Suppressor macrophage treated with lipopolysaccharide for 4 hours (primary cell): ENCODE results near the gene SGK1.
"Not testable (repeated sequence)": the region's sequence is repeated elsewhere in the genome, so short reads cannot be mapped to it uniquely, and the experiment has no call there.

ENCODE experiments used
- DNase-seq: peaks from one replicate; pipeline ENCODE4 v3.0.0-alpha.2; 2020

The SGK1 gene

DNA sequence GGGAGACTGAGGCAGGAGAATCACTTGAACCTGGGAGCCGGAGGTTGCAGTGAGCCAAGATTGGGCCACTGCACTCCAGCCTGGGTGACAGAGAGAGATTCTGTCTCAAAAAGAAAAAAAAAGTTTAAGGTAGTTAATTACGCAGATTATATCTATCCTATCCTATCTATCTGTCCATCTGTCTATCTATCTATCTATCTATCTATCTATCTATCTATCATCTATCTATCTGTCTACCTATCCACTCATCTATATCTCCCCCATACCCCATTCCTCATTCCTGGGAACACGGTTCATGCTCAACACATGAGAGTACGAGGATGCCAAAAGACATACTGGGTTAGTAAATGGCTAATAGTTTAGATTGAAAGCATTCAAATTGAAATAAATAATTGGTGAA, 8.3 kb upstream of the SGK1 start:
- DNase-seq, result not testable (repeated sequence)

DNA sequence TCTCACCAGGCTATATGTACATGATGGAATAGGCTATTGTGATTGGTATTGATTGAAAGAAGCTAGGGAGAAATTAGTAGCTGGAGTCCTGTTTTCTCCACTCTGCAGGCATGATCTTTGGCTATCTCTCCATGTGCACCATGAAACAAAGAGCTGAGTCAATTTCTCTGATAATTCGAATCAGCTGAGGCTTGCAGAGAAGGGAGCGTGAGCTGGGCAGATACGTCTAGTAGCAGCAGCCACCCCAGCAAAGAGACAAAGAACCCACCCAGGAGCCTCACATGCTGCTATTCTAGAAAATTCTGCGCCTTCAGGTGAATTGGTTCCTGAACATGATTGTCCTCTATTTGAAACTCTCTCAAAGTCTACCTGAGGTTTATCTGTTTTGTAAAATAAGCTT, 6.9 kb upstream of the SGK1 start:
- DNase-seq, result no peak

DNA sequence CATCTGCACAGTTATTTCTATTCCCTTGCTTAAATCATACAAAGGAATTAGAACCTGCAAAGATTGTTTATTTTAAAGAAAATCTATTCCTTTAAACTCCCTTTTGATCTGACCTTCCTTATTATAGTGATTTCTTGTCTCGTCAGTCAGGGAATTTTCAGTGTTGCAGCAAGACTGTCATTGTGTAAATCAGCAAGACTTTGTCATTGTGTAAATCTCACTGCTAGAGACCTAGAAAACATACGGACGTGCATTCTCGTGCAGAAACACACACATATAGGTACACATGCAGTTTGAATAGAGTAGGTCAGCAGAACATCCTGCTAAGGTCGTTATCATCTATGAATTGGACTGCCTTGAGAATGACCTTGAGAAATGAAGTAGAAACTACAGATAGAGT, 6.2 kb upstream of the SGK1 start:
- DNase-seq, result no peak

- no peak for DNase-seq
These were observed 5.8 kb upstream of the SGK1 start for GRCh38 chr6:134323698-134324097.

GRCh38 chr6:134323294-134323693, 5.4 kb upstream of the SGK1 start:
- no peak for DNase-seq

DNA sequence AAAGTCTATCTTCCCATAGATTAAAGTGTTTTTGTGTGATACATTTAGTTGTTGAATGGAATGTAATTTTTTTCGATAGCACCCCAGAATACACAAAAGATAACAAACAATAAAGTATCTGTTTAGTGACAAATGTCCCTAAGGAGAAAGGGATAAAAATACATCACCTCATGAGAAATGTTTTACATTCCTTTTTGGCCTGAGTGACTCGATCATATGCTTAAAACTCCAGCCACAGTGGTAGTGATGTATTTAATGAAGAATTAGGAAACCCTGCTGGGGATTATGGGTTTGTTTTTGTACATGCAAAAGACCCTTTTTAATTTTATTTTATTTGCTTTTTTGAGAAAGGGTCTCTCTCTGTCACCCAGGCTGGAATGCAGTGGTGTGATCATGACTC, 4.3 kb upstream of the SGK1 start:
- no peak for DNase-seq

DNA sequence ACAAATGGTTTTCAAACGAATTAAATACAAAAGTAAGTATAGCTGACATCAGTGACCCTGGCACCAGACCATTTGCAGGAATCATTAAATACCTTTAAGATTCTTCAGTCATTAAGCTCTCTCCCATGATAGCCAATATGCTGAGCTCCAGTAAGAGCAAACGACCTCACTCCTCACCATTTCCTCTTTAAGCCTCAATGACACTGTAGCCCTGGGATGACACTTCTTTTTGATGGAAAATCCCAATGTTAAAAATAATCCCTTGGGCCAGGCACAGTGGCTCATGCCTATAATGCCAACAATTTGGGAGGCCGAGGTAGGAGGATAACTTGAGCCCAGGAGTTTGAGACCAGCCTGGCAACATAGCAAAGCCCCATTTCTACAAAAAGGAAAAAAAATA, 3.3 kb upstream of the SGK1 start:
- DNase-seq, result no peak

DNA sequence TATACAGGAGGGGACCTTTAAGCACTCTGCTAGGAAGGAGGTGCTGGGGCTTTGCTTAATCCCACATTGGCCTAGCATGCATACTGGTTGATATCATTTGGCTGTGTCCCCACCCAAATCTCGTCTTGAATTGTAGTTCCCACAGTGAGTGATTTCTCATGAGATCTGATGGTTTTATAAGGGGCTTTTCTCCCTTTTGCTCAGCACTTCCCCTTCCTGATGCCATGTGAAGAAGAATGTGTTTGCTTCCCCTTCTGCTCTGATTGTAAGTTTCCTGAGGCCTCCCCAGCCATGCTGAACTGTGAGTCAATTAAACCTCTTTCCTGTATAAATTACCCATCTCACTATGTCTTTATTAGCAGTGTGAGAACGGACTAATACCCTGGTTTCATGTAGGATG, 1.8 kb upstream of the SGK1 start:
- not testable (repeated sequence) for DNase-seq

- DNase-seq, result no peak
These were observed 1.0 kb upstream of the SGK1 start for GRCh38 chr6:134318974-134319281.

GRCh38 chr6:134318236-134318973, 493 bp upstream of the SGK1 start:
- no peak for DNase-seq

DNA sequence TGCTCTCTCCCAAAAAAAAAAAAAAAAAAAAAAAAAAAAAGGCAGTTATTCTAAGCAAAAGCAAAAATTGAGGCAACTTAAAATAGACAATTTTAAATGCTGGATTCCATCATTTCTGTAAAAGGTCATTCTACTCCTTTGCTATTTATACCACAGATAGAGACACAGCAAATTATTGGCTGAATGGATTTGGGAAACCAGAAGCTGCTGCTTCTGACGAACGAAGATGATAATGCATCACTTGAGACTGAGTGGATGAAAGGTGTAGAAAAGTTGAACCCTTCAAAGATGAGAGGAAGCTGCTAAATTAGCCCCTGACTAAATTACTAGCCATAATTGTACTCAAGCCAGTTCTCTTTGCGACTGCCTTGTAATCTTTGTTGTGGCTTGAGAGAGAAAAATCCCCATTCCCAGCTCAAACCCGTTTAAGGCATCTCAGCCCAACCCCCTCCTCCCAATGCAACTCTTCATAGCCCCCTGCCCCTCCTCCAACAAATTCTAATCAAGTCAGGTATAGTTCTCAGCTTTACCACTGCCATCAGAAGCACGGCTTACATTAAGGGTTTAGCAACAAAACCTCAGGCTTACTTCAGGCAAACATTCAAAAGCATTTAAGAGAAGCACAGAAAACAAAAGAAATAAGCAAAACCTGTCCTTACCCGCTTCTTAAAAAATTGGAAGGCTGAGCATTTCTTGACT, 1.0 kb downstream of the SGK1 start:
- no peak for DNase-seq

- no peak for DNase-seq
These were observed 1.9 kb downstream of the SGK1 start for GRCh38 chr6:134315974-134316441.

DNA sequence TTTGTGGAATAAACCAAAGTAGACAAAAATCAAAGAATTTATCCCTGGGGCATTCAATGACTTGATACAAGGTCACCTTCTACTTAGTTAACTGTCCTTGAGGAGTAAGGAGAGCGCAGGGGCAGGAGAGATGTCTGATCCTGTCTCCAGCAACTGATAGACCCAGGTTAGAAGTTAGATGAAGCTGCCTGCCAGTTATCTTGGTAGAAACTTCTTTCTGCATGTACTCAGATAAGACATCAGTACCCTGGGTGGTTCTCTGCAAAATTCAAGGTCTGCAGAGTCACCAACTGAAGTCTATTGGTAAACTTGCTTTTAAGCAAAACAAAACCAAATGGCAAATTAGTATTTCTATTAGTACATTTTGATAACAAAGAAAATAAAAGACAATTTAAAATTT, 2.7 kb downstream of the SGK1 start:
- DNase-seq, result no peak

DNA sequence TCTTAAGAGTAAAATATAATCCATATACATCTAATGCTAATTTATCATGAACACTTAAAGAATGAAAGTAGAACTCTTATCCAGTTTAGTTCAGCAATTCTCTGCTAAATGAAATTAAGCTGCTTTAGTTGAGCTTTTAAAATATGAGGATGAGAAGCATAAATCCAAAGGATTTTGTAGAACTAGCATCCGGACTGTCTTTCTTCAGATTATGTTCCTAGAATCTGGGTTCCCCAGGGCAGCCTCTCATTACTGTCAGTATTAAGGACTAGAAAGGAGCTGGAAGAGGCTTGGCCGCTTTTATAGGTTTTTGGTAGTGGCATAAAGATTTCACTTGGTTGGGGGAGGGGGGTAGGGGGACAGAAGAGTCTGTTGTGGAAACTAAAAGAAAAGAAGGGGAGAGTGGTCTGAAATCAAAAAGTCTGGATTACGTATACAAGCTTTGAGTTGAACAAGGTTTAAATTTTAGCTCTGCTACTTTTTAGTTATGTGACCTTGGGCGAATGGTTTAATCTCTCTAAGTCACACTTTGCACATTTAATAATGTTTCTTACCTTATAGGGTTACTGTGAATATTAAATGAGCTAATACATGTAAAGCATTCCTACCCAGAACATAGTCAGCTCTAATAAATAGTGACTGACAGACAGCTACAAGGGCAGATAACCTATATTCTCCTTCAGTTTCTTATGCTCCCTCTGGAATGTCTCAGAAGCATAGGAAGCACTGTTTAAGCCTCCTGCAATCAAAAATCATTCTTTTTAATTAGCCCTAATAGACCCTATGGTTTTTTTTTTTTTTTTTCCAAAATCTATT, 3.7 kb downstream of the SGK1 start:
- DNase-seq, result no peak

DNA sequence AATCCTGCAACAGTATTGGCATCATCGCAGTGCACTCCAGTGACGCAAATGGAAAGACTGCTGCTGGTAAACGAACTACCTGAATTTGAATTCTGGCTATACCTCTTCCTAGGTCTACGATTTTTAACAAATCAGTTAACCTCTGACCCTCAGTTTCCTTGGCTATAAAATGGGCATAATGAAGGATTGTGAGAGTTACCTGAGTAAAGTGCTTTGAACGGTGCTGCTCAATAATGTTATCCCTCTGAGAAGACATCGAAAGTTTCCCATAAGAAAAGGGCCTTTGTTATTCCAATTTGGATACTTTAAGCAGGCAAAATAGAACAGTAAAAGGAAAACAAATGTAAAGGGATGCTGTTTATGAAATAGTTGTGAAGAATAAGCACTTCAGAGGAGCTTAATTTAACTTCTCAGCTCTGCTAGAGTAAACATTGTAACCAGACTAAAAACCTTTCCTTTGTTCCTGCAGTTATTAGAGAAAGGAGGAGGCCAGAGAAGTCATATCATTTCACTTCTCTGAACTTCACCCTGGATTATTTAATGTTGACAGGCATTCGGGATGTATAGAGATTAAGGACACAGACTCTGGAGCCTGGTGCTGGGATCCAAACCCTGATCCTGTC, 5.8 kb downstream of the SGK1 start:
- no peak for DNase-seq

DNA sequence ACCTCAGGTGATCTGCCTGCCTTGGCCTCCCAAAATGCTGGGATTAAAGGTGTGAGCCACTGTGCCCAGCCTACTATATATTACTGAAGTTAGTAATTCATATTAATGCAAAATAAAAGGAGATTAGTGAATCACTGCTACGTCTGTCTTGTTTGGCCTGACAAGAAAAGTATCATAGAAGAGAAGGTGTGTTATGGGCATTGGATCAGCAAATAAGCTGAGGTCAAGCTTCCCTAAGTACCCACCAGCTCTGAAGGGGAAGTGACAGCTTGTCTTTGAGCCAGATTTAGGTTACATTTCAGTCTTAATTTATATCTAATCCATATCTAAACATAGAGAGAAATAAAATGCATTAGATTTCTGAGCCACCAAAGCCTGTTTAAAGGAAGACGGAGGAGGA, 7.1 kb downstream of the SGK1 start:
- no peak for DNase-seq

GRCh38 chr6:134309983-134310605, 7.8 kb downstream of the SGK1 start:
- DNase-seq, result no peak

DNA sequence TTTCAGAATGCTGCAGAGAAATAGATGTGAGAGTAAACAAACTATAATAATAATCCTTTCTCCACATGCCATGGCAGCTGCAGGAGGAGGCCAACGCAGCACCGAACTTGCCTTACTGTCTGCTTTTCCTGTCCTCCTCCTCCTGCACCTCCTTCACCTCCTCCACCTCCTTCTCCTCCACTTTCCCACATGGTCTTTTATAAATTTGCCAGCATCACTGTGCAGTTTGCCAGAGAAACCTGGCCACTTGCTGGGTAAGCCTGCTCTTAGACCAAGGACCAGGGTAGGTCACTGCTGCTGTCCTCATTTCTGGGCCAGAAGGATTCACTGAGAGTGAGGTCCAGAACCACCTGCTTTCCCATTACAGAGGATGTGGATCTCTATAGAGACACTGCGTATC, 8.7 kb downstream of the SGK1 start:
- no peak for DNase-seq

- no peak for DNase-seq
These were observed 9.1 kb downstream of the SGK1 start for GRCh38 chr6:134308800-134309199.

DNA sequence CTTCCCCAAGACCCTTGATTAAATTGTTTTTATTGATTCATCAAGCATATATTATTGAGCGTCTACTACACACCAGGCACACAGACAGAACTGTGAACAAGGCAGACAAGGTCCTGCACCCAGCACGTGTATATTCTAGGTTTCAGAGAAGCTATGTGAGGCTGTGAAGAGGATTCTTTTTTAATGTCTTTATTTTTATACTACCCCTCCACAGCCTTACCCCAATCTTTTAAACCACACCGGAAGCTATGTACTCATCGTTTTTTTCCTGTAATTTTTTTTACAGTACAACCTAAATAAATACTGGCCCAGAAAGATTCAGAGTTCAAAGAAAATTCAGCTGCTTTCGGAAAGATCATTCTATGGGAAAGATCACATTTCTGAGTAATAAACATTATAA, 10.0 kb downstream of the SGK1 start:
- no peak for DNase-seq

- DNase-seq, result no peak
These were observed 10.8 kb downstream of the SGK1 start for GRCh38 chr6:134307075-134307474.

- DNase-seq, result not testable (repeated sequence)
These were observed 13.5 kb downstream of the SGK1 start for GRCh38 chr6:134304381-134304780.

DNA sequence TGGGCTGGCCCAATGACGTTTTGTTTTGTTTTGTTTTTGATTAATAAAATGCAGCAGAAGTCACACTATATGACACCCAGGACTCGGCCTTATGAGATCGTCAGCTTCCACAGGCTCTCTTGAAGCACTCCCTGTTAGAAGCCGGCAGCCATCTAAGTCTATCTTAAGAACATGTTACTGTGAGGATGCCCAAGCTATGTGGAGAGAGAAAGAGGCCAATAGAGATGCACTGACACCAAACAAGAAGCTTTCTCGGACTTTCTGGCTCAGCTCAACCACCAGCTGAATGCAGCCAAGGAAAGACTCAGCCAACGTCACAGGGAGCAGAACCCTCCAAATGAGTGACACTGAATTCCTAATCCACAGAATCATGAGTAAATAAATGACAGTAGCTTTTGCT, 14.0 kb downstream of the SGK1 start:
- no peak for DNase-seq
